Kidney (tissue), 14 donors: ENCODE results near the gene MARK4. TPM values are rescaled to one million over a fixed set of nuclear protein-coding genes. Genes with fewer than 3 reads are reported as not detected.
A peak's percentile ranks its signal among the peaks of the same experiment; 100 is the strongest.

Source experiments
- DNase-seq, 5 donors: peaks; one replicate each; pipeline ENCODE4 v3.0.0-alpha.2; 2013 to 2020
- FAIRE-seq: peaks from 2 replicates; lab custom pipeline; 2012; peaks lifted over from hg19 to GRCh38; lab: Jason Lieb, UNC
- H3K27ac ChIP-seq, 2 donors: one replicate each; pipeline ENCODE4 v1.7.0; 2013; ENCODE audit warnings: low read depth in 2 of 2, low read length in 2 of 2, inconsistent platforms in 1 of 2
- H3K27me3 ChIP-seq: one replicate; pipeline ENCODE4 v1.7.1; 2013; ENCODE audit warnings: low read length, inconsistent platforms; ENCODE audit not compliant: control insufficient read depth, insufficient read depth
- H3K36me3 ChIP-seq, 3 donors: one replicate each; pipeline versions ENCODE4 v1.7.0 to v1.7.1; 2013; ENCODE audit warnings: low read length in 3 of 3, control low read depth in 1 of 3, inconsistent platforms in 1 of 3; ENCODE audit not compliant: insufficient read depth in 3 of 3, control insufficient read depth in 2 of 3
- H3K4me1 ChIP-seq, 3 donors: one replicate each; pipeline versions ENCODE4 v1.7.0 to v1.7.1; 2013; ENCODE audit warnings: low read length in 3 of 3, inconsistent platforms in 1 of 3, low read depth in 1 of 3; ENCODE audit not compliant: control insufficient read depth in 2 of 3, insufficient read depth in 2 of 3
- H3K4me3 ChIP-seq, 3 donors: one replicate each; pipeline versions ENCODE4 v1.7.0 to v1.8.1; 2013; ENCODE audit warnings: low read length in 3 of 3, control low read depth in 1 of 3, inconsistent platforms in 1 of 3
- H3K9ac ChIP-seq, 3 donors: one replicate each; pipeline versions ENCODE4 v1.7.0 to v1.7.1; 2013; ENCODE audit warnings: low read length in 3 of 3, control low read depth in 1 of 3, inconsistent platforms in 1 of 3
- H3K9me3 ChIP-seq, 3 donors: one replicate each; pipeline versions ENCODE4 v1.7.0 to v1.7.1; 2013; ENCODE audit warnings: low read length in 3 of 3, control low read depth in 1 of 3, inconsistent platforms in 1 of 3; ENCODE audit not compliant: control insufficient read depth in 2 of 3, insufficient read depth in 1 of 3
- CTCF ChIP-seq: IDR thresholded peaks from 3 replicates; pipeline ENCODE4 v1.5.1; 2012; ENCODE audit warnings: mild to moderate bottlenecking, moderate library complexity, borderline replicate concordance; ENCODE audit not compliant: insufficient read depth; ENCODE audit errors: extremely low read depth
- intact Hi-C: fragments of 100-400 bp; cut with DNase I; formaldehyde crosslinking; loops from one replicate; pipeline ENCODE4 v1.11.1; 2022
- polyA plus RNA-seq: library from polyadenylated mRNA; stranded (reverse); fragments of 350-450 nt; fragmentation: Illumina TruSeq; extraction: RNeasy Lipid Tissue Mini Kit (QIAGEN cat#74804); gene quantifications from one replicate; pipeline ENCODE4 v1.2.3, GENCODE V29; 2014; ENCODE audit warnings: low read depth, low replicate concordance; ENCODE audit not compliant: insufficient read depth
- total RNA-seq: library from RNA; stranded (reverse); fragmentation: NEBNext Ultra II Directional; extraction: Animal tissue kit (Norgen Biotek cat#: 25700); gene quantifications from one replicate; pipeline ENCODE4 v1.2.1, GENCODE V29; 2021
- donor health status: control.
- donor health status: control.
- donor health status: control.
- donor health status: control.
- donor health status: control.
- donor health status: DM: yes; HTN: yes; CAD: no.
- donor health status: Normal renal cell carcinoma (clear cell type).

Gene MARK4
- total and polyA plus RNA-seq, 2 donors from 2014 or later: 13.6 to 29.7 TPM

DNA sequence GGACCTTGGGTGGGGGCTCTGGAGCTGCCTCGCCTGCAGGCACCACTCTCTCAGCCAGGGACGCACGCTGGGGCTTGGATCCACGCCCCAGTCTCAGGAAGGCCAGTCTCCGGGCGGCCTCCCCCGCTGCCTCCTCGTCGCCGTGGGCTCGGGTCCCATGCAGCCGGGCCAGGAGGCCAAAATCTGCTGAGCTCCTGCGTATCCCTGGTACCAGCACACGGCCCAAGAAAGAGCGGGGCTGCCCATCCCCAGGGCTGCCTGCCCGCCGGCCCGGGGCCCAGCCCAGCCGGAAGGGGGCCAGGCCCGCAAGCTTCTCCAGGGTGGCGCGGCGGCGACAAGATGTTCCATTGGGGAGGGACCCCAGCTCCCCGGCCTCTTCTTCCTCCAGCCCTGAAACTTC is 12.5 kb upstream of the MARK4 start:
- DNase-seq (no peak), FAIRE-seq (no peak)
- no peak overlapping the region for H3K27ac ChIP-seq
- no peaks in the 10 kb centered on the region for H3K36me3 ChIP-seq
- H3K9ac ChIP-seq: no peak overlapping the region
- no peak for TF ChIP-seq CTCF
- H3K27me3 ChIP-seq: peaks cover 5% of the 10 kb centered on the region
- H3K4me3 ChIP-seq: no peak overlapping the region
- H3K4me1 ChIP-seq: peaks cover 0 to 6% (median 0%) of the 10 kb centered on the region in 3 donors
- intact Hi-C loops: no loop called here
- H3K9me3 ChIP-seq: no peaks in the 10 kb centered on the region

DNA sequence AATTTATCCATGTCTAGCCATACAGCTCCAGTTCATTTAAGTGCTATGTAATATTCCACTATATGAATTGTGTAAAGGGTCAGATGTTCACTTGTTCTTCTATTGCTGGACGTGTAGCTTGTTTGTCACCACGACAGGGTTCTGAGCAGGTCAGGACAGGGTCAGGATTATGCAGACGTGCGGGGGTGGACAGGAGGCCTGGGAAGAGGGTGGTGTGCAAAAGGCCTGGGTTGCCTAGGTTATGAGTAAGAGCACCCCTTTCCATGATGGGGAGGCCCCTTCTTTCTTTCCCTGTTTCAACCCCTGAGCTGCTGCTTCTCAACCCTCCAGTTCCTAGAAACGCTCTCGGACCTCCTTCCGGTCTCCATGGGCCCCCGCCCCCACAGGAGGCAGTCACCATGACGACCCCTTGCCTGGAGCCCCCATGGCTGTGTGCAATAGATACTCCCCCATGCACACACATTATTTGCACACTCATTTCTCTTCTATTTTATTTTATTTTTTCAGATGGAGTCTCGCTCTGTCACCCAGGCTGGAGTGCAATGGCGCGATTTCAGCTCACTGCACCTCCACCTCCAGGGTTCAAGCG is 7.8 kb upstream of the MARK4 start:
- H3K9ac ChIP-seq: no peak overlapping the region
- TF ChIP-seq CTCF: no peak
- no peaks in the 10 kb centered on the region for H3K9me3 ChIP-seq
- peaks cover 0 to 4% (median 0%) of the 10 kb centered on the region in 3 donors for H3K4me1 ChIP-seq
- no peaks in the 10 kb centered on the region for H3K36me3 ChIP-seq
- FAIRE-seq (no peak), DNase-seq (no peak)
- no peaks in the 10 kb centered on the region for H3K27me3 ChIP-seq
- intact Hi-C loops: no loop called here
- H3K27ac ChIP-seq: no peak overlapping the region
- H3K4me3 ChIP-seq: peak overlapping the region in 2 of 3 donors; percentile 19 to 68

GRCh38 chr19:45244133-45244794 is 6.8 kb upstream of the MARK4 start:
- Histone ChIP-seq H3K4me3 (peak overlapping the region; percentile 36 to 78 (median 68)), H3K27me3 (no peaks in the 10 kb centered on the region), H3K36me3 (no peaks in the 10 kb centered on the region), H3K4me1 (peaks cover 0 to 4% (median 0%) of the 10 kb centered on the region in 3 donors), H3K9ac (peak overlapping the region in 1 of 3 donors; percentile 67), H3K27ac (peak overlapping the region in 1 of 2 donors; percentile 23), H3K9me3 (no peaks in the 10 kb centered on the region)
- no peak for FAIRE-seq
- intact Hi-C loops: no loop called here
- no peak for DNase-seq
- TF ChIP-seq CTCF: no peak
